HUDEP-2 (cell line): ENCODE data around the gene RPS6KA6.
"Not testable (repeated sequence)": the region's sequence is repeated elsewhere in the genome, so short reads cannot be mapped to it uniquely, and the experiment has no call there.

Experiments used
- DNase-seq, 76 experiments: peaks; one replicate each; lab custom pipeline; 2025; ENCODE audit not compliant: unreplicated experiment in 76 of 76; lab: John Stamatoyannopoulos, UW

The RPS6KA6 gene

GRCh38 chrX:84165711-84166110 is 22.3 kb downstream of the RPS6KA6 start:
- no peak for DNase-seq

DNA sequence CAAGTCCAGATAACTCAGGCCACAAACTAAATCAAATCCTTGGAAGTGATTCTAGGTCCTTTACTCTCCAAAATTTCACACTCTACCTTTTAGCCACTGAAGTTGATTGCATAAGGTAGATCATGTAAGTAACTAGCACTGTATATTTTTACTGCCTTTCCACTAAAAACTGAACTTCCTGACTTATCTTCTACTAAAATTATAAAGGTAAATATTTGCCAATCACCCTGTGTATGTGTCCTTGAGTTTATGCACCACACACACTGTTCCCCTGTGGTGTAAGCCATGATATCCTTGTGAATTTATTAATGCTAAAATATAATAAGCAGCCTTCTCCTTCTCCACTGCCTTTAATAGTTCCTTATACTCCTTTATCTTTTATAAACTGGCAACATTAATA is 25.6 kb downstream of the RPS6KA6 start:
- no peak for DNase-seq

DNA sequence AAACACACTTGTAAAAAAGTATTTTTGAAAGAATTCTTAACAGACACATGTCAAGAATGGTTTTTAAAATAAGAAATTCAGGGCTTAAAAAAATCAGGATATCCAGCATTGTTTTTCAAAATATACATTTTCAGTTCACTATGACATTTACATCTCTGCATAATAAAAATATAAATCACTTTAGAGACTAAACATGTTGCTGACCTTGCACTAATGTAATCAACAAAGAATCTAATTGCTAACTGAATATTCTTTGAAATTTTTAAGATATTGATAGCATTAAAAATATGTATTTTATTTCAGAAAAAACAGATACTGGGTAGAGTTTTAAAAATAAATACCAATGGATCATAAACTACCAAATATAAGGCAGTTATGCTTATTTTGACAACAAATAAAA is 26.4 kb downstream of the RPS6KA6 start:
- DNase-seq: no peak

DNA sequence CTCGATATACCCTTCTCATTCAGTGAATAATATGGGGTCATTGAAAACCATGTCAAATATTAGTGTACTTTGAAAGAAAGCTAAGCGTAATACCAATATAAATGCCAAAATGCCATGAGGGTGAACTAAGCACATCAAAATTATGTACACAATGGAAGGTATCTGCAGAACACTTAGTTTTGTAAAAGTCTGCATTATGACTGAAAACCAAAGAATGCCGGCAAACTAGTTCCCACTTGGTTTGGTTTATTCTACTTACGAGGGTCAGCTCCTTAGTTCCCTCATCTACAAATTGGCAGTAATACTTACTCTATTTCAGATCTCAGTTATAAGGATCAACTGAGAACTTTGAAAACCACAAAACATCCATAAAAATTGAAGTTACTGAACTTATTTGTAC is 27.3 kb downstream of the RPS6KA6 start:
- DNase-seq: no peak

- no peak for DNase-seq
Measured at GRCh38 chrX:84156821-84157220, 31.2 kb downstream of the RPS6KA6 start.

DNA sequence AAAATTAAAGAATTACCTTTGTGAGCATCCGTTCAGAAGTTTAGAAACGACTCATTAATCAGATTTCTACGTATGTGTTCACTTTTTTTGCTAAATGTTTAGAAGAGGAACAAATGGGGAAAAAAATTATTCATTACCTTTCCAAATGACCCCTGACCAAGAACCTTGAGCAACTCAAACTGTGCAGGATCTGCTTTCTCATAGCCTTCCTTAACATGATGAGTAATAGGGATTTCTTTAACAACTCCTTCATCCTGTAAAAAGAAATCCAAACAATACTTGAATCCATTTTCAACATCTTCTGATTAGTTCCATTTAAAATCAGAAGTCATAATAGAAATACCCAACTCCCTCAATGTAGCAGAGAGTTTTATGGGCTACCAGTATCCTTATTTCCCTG is 32.1 kb downstream of the RPS6KA6 start:
- no peak for DNase-seq

DNA sequence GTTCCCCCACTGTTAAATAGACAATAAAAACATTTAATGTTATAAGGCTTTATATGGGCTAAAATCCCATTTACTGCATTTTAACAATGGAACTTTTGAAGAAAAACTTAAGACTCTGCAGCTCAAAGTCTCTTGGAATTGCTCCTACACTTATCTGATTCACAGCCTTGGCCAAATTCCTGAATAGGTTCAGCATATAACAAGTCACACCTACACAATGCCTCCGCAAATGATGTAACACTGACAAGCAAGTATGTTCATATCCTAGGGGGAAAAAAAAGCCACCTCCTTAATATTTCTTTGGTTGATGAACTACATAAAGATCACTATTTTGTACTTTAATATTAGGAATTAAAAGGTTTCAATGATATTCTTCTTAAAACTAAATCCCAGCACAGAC is 34.5 kb downstream of the RPS6KA6 start:
- no peak for DNase-seq

- no peak for DNase-seq
Measured at GRCh38 chrX:84144991-84145390, 43.0 kb downstream of the RPS6KA6 start.

- DNase-seq: no peak
Measured at GRCh38 chrX:84144281-84144680, 43.7 kb downstream of the RPS6KA6 start.

- no peak for DNase-seq
Measured at GRCh38 chrX:84133023-84133422, 55.0 kb downstream of the RPS6KA6 start.

GRCh38 chrX:84123585-84123984 is 64.4 kb downstream of the RPS6KA6 start:
- no peak for DNase-seq

DNA sequence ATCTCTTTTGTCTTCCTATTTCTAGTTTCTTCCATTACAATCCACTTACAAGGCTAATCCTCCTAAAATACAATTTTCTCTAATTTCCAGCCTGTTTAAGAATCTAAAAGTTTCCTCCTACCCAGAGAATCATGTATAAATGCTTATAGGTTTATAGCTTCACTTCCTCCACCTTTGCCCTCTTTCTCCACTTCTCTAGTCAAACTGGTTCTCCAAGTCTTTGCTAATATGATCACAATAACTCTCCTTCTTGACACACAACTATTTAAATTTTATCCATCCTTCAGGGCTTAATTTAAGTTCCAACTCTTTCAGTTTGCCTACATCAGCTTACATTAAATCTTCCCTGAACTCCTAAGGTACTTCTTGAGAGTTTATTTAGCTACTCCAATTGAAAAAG is 69.2 kb downstream of the RPS6KA6 start:
- no peak for DNase-seq

- DNase-seq: no peak
Measured at GRCh38 chrX:84118315-84118714, 69.7 kb downstream of the RPS6KA6 start.

- no peak for DNase-seq
Measured at GRCh38 chrX:84108584-84108983, 79.4 kb downstream of the RPS6KA6 start.

DNA sequence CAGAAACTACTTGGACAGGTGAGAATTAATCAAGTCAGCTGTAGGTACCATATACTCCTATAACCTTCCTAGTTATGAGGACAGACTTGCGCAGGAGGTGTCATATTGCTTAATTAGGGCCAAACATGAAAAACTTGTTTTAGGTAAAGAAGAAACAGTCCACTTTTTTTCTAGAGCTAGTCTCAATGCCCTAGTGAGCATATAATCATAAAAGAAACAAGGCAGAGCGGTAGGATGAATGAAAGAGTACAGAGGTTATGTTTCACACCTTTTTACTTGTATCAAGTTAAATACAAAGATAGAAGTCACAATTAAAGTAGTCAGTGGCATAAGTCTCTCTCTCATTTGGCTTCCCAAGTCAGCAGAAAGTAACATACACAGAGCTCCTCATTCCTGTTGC is 88.9 kb downstream of the RPS6KA6 start:
- no peak for DNase-seq

GRCh38 chrX:84079479-84080197 is 108.4 kb downstream of the RPS6KA6 start:
- not testable (repeated sequence) for DNase-seq

DNA sequence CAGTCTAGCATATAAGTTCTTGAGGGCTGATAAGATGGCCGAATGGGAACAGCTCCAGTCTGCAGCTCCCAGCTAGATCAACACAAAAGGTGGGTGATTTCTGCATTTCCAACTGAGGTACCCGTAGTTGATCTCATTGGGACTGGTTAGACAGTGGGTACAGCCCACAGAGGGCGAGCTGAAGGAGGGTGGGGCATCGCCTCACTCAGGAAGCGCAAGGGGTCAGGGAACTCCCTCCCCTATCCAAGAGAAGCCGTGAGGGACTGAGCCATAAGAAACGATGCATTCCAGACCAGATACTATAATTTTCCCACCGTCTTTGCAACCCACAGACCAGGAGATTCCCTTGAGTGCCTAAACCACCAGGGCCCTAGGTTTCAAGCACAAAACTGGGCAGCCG is 109.0 kb downstream of the RPS6KA6 start:
- DNase-seq: no peak

DNA sequence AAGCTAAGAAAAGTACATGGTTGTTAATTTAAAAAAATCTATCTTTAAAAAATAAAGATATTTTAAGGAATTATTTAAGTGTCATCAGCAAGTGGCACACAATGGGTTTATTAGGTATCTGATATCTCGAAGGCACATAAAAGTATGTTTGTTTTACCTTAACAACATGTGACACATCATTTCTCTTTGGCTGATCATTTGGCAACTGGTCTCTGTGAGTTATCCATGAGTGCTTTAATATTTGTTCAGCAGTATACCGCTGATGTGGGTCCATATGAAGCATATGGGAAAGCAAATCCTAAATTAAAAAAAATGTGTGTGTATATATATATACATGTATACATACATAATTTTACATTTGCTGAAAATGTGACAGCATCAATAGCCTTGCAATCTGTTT is 123.2 kb downstream of the RPS6KA6 start:
- no peak for DNase-seq

DNA sequence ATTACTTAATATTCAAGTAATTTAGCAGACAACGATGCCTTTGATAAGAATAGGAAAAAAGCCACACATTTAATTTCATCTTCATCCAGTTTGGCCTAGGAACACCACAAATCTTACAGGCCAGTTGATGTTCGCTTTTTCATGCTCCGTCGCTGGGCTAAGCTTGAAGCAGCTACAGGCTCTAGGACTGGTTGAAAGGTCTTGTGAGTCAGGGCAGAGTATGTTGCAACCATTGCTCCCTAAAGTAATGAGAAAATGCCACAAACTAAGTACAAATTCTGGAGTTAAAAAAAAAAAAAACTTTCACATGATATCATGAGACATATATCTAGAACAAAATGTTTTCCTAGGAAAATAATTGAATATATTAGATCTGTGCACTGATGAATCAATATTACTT is 123.8 kb downstream of the RPS6KA6 start:
- DNase-seq: no peak

DNA sequence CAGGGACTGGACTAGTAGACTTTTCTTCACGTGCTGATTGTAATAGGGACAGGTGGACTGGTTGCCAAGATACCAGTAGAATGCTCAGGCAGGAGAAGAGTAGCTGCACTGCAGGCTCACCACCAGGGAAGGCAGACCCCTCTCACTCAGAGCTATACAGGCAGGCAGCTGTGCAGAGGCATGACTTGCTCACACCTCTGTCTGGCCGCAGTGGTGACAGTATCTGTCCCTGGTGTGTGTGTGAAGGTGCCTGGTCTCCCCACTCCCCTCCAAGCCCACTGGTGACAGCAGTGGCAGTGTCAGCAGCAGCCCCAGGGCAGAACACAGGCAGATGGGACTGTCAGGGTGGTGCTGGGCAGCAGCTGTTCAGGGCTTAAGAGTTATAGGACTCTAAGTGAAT is 140.7 kb downstream of the RPS6KA6 start:
- no peak for DNase-seq

GRCh38 chrX:84046403-84046984 is 141.5 kb downstream of the RPS6KA6 start:
- DNase-seq: peak in 3 of 76 experiments; percentile 0 to 2 (median 0)

DNA sequence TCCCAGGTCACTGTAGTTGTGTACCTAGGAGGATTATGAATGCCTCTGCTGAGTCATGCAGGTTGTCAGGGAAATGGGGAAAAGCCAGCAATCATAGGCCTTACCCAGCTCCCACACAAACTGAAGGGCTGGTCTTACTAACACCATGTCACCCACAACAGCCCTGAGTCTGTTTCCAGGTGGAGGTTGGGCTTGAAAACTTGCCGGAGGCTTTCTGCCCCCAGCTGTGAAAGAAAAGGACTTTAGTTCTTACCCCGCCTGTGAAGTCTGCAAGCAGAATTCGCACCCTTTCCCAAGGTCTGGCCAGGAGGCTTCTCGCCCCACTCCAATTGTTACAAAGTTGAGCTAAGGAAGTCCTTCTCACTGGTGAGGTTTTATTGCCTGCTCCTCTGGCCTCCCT is 143.9 kb downstream of the RPS6KA6 start:
- no peak for DNase-seq
